ENCODE measurements around the gene SEC24C.
A peak's percentile ranks its signal among the peaks of the same experiment; 100 is the strongest.
"Not testable (repeated sequence)": the region's sequence is repeated elsewhere in the genome, so short reads cannot be mapped to it uniquely, and the experiment has no call there.

SEC24C gene

DNA sequence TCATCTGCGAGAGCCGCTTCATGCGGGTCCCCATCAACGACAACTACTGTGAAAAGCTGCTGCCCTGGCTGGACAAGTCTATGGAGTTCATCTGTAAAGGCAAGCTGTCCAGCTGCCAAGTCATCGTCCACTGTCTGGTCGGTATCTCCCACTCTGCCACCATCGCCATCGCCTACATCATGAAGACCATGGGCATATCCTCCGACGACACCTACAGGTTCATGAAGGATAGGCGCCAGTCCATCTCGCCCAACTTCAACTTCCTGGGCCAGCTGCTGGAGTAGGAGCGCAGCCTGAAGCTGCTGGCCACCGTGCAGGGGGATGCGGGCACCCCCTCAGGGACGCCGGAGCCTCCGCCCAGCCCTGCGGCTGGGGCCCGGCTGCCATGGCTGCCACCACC lies 11.7 kb upstream of the SEC24C start:
- DNase-seq (ENCODE audit: low spot score): no peak

DNA sequence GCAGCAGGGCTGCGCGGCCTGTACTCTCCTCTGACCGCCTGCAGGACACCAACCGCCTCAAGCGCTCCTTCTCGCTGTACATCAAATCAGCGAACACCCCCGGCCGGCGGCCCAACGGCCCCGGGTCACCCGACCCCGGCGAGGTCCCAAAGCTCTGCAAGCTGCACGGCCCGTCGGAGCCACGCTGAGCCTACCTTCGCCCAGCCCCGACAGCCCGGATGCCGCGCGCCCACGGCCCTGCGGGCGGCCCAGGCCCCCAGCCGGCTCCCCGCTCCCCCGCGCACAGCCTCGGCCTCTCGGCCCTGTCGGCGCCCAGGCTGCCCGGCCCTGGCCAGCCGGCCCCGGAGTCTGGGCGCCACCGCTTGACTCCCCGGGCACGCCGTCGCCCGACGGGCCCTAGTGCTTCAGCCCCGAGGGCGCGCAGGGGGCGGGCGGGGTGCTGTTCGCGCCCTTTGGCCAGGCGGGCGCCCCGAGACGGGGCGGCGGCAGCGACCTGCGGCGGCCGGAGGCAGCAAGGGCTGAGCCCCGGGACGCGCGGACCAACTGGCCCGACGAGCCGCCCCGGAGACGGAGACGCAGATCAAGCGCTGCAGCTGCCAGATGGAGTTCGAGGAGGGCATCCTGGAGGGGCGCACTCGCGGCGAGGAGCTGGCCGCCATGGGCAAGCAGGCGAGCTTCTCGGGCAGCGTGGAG lies 11.1 kb upstream of the SEC24C start:
- no peak for DNase-seq (ENCODE audit: low spot score)

DNA sequence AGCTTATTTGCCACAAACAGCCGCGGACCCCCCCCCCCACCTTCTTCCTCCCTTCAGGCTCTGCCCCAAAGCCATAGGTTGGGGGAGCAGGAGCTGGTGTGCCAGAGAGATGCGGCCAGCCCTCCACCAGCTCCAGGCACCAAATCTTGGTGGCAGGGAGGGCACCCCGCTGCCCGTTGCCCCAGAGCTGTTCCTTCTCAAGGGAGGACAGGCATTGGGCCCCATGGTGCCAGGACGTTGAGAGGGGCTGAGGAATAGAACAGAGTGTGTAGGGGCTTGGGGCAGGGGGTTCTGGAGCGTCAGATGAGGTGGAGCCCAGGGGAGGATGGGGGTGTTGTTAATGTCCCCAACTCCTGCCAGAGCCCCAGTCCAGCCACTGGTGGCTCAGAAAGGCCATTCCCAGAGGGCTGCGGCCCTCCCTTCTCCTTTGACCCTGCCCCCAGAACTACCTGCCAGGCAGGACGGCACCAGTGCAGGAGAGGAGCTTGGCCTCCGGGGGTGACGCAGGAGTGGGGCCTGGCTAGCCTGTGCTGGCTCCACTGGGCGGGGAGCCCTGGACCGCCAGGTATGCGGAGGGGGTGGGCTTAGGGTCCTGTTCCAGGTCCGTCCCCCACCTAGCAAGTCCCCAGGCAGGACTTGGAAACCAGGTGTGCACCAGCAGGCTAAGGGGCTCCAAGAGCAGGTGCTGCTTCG lies 10.0 kb upstream of the SEC24C start:
- DNase-seq (ENCODE audit: low spot score): no peak

DNA sequence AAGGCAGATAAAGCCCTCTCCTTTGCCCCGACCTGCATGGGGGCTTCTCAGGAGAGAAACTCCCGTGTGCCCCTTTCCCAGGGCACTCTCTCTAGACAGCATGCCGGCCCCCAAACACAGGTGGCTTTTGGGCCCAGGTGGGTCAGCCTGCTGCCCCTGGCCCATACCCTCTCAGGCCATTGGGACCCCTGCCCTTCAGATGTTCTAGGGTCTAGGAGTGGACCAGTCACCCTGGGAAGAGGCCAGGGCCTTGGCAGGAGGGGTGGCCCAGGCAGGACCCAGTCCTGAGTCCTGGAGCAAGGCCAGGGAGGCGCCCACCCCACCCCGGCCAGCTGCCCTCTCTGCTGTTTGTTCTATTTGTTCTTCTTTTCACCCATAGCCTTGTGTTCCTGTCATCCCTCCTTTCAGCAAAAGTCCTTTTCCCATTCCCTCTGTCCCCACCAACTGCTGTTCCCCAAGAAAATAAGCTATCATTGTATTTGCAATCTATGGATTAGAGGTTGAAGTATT lies 9.3 kb upstream of the SEC24C start:
- no peak for DNase-seq (ENCODE audit: low spot score)

DNA sequence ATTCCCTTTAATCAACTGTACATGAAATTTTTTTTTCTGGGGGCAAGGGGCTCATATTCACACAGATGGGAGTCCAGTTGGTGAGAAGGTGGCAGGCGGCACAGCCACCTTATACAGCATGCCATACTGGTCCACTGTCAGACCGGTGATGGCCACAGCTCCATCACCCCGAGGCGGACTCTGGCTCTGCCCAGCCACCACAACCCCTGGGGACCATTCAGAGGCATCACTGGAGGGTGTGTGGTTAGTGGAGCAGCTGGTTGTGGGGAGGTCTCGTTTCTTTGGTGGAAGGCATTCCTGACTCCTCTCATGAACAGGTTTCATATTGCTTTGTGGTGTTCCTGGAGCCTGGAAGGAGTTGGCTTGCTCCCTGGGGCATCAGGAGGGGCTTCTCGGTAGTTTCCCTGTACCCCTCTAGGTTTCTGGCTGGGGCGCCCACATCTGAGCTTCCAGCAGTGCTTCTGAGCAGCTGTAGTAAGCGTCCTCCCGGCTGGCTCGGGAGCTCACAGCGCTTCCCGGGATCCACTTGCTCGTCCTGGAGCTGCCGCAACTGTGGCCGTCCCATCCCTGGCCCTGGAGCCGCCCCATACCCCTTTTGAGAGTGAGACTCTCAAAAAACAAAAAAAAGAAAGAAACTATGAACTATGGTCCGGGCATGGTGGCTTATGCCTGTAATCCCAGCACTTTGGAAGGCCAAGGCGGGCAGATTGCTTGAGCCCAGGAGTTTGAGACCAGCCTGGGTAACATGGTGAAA lies 3.5 kb upstream of the SEC24C start:
- DNase-seq (ENCODE audit: low spot score): not testable (repeated sequence)

DNA sequence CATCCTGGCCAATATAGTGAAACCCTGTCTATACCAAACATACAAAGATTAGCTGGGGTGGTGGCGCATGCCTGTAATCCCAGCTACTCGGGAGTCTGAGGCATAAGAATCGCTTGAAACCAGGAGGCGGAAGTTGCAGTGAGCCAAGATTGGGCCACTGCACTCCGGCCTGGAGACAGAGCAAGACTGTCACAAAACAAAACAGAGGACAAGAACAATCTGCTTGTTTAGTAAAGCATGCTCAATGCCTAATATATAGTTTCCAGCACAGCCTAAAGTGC lies 1.8 kb upstream of the SEC24C start:
- no peak for DNase-seq (ENCODE audit: low spot score)

DNA sequence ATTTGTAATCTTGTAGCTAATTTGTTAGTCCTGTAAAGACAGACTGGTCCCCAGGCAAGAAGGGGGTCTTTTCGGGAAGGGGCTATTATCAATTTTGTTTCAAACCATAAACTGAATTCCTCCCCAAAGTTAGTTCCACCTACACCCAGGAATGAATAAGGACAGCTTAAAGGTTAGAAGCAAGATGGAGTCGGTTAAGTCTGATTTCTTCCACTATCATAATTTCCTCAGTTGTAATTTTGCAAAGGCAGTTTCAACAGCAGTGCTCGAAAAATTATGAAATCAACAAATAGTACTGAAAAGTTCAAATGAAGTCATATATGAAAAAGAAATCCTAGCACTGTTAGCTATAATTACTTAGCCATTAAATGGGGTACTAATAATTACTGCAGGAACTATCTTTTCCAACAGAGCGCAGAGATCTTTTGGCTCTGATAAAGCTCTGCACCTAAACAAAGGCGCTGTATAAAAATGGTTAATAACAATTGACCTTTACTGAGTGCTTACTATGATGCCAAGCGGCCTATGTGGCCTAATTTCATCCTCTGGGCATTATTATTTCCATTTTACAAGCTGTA lies 756 bp upstream of the SEC24C start:
- no peak for DNase-seq (ENCODE audit: low spot score)

DNA sequence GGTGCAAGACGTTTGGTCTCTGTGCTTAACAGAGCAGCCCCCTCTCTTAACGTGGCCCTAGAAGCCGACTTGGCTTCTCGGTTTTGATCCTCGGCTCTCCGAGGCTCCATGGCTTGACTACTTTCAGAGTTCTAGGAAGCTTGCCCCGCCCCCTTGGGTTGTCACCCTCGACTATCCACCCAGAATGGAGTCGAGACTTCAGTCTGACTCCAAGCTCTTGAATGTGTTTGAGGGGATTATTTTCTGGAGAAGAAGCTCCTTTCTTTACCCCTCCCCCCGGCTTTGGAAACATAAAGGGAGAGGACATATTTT lies 448 bp downstream of the SEC24C start:
- peak; percentile 53 for DNase-seq (ENCODE audit: low spot score)

DNA sequence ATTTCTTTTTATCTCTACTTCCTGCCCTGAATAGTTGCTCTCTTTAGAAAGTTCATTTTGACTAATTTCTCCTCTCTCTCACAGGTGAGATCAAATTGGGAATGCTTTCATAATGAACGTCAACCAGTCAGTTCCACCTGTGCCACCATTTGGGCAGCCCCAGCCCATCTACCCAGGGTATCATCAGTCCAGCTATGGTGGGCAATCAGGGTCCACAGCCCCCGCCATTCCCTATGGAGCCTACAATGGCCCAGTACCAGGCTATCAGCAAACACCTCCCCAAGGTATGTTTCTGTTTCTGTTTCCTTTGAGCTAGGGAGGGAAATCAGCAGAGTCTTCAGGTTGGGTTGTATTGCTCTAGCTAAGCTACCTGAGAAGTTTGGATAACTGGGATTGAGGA lies 2.5 kb downstream of the SEC24C start:
- no peak for DNase-seq (ENCODE audit: low spot score)

DNA sequence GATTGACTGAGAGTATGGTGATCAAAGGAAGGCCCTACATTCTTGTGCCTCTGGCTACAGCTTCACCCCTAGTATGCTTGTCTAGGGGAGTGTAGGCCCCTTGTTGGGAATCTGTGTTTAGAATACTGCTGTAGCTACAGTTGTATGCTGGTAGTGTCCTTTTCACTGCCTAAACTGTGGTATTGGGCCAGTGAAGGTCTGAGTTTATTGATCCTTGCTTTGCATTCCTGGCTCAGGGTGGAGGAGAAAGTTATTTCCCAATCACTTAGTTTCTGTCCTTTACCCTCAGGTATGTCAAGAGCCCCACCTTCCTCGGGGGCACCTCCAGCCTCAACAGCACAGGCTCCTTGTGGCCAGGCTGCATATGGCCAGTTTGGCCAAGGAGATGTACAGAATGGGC lies 6.6 kb downstream of the SEC24C start:
- DNase-seq (ENCODE audit: low spot score): no peak

DNA sequence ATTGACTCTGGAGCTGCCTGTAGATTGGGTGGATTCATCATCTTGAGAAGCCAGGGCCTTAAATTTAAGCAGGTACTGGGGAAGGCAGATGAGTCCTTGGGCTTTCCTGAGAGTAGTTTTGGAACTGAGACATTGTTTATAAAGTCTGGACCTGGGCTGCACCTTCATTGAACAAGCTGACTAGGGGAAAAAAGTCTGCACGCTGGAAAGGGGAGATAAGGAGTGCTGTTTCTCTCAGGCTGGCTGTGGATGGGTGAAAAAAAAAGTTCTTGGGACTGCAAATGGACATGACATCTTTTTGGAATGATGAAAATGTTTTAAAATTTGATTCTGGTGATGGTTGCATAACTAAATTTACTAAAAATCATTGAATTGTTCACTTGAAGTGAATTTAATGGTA lies 12.0 kb downstream of the SEC24C start:
- DNase-seq (ENCODE audit: low spot score): no peak

DNA sequence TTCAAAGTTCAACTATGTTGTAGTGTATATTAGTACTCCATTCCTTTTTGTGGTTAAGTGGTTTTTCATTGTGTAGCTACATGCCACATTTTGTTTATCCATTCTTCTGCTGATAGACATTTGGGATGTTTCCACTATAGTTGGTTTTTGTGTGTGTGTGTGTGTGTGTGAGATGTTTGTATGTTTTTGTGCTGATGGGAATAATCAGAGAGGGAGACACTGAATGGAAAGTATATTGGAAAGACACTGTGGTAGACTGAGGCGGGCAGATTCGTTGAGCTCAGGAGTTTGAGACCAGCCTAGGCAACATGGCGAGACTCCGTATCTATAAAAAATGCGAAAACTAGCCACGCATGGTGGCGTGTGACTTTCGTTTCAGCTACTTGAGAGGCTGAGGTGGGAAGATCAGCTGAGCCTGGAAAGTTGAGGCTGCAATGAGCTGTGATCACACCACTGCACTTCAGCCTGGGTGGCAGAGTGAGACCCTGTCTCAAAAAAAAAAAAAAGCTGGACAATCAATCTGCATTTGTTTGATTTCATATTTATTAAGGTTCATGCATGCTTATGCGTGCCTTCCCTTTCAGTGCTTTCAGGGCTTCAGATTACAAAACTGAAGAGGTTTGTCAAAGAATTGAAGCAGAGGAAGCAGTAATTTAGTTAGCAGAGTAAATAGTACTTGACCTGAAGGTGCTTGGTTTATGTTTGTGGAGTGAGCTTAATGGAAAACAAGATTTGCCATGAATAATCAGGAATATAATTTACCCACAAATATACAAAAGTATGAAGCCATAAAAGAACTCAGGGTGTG lies 14.7 kb downstream of the SEC24C start:
- DNase-seq (ENCODE audit: low spot score): no peak

DNA sequence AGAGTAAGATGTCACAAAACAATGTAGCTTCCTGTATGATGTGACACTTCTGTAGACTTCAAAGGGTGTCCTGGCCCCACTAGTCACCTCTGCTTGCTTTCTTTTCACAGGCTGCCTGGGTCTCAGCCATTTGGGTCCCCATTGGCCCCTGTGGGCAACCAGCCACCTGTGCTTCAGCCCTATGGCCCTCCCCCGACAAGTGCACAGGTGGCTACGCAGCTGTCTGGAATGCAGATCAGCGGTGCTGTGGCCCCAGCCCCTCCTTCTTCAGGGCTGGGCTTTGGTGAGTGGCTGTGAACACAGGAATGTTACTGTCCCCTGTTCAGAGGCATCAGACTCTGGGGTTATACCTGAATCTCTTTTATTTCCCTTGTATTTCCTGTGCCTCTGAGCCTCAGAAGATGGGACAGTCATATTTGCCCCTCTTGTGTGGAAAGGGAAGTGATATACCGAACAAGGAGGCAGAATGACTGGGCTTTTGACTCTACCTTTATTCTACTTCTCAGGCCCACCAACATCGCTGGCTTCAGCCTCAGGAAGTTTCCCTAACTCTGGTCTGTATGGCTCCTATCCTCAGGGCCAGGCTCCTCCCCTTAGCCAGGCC lies 15.4 kb downstream of the SEC24C start:
- DNase-seq (ENCODE audit: low spot score): no peak

DNA sequence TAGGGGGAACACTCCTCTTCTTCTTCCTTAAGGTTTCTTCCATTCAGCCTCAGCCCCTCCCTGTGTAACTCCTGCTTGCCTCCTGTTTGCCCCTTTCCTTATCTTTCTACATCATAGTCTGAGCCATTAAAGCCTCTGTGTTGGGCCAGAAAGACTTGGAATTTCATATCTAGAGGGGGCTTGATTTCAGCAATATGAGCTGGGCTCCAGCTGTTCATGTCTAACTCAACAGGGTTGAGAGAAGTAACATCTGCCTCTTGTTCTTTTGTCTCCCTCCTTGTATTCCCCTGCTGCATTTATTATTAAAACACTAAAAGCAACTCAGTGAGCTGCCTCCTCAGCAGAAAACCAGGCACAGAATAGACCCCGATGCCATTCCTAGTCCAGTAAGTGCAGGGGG lies 17.6 kb downstream of the SEC24C start:
- DNase-seq (ENCODE audit: low spot score): no peak

DNA sequence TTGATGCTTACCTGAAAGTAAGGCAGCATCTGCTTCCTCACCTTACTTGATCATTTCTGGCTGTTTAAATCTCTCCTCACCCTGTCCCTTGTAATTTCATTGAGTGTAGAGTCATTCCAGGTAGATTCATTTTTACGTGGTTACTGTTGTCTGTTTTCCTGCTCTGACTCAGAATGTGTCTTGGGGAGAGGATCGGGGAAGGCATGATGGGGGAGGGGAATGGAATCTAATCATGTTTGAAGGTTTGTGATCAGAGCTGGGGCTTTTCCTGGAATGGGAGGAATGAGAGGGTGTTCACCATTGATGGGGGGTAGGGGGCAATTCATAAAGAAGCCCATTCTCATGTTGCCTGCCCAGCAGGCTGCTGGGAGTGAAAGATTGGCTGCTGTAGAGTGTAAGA lies 18.7 kb downstream of the SEC24C start:
- DNase-seq (ENCODE audit: low spot score): no peak

DNA sequence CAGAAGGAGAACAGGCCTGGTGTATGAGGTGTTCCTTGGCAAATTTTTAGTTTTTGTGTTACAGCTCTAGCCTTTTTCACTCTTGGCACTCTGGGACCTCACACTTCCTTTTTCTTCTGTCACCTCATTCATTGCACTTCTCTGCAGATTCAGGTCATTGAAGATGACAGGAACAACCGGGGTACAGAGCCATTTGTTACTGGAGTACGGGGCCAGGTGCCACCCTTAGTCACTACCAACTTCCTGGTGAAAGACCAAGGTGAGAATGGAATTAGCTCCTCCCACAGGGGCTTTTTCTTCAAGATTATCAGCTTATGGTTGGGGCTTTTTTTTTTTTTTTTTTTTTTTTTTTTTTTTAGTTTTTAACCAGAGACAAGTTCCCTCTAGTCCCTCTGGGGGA lies 19.2 kb downstream of the SEC24C start:
- no peak for DNase-seq (ENCODE audit: low spot score)

DNA sequence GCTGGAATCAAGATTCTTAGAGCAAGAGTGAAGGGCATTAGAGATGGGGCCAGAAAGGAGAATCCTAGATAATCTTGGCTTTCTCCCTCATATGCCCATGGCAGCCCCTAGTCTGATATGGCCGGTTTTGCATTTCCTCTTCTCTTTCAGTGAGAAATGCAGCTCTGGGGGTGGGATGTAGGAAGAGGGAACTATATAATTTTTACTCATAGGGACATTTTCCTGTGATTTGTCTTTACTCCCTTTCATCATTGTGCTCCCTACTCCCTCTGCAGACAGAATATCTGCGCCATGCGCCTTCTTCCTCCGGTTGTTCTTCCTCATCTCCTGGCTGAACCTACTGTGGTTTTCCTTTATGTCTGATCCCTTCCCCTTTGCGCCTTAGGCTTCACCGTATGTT lies 20.9 kb downstream of the SEC24C start:
- DNase-seq (ENCODE audit: low spot score): no peak

DNA sequence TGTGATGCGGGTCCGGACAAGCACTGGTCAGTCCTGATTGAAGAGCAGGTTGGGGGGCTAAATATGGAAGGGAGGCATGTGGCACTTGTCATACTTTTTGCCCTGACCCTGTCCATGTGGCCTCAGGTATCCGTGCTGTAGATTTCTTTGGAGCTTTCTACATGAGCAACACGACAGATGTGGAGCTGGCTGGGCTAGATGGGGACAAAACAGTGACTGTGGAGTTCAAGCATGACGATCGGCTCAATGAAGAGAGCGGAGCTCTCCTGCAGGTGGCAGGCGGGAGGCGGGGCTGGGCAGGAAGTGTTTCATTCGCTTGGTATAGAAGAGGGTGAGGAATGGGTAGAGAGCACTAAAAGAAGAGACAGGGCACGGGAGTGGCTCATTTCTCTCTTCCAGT lies 24.7 kb downstream of the SEC24C start:
- no peak for DNase-seq (ENCODE audit: low spot score)

DNA sequence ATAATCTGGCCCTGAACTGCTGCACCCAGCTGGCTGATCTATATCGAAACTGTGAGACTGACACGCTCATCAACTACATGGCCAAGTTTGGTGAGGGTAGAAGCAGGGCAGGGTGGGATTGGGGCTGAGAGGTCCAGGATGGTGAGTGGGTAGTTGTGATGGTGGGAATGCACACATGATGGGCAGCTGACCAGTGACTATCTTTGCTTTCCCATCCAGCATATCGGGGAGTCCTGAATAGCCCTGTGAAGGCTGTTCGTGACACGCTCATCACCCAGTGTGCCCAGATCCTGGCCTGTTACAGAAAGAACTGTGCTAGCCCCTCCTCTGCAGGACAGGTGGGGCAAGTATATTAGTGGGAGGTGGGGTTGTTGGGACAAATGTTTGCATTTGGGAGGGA lies 25.2 kb downstream of the SEC24C start:
- DNase-seq (ENCODE audit: low spot score): no peak

DNA sequence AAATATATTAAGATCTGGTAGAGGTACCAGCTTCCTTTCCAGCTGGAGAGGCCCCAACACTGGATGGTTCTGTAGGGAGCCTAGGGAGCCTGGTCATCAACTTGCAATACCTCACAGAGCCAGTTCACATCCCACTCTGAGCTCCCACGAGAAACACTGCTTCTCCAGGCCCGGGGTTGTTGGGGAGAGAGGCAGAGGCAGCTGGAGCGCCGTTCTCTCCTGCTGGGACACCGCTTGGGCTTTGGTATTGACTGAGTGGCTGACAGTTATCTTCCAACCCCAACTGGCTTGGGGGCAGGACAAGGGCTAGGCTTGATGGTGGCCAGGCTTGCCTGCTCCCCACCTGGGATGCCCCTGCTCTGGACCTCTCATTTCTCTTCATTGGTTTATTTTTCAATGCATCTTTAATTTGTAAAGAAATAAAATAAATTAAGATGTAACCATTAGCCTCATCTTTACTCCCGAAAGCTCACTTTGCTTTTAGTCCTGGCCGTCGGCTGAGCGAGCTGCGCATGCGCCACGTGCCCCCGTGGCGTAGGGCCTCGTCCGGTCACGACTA lies 27.6 kb downstream of the SEC24C start:
- peak; percentile 75 for DNase-seq (ENCODE audit: low spot score)

DNA sequence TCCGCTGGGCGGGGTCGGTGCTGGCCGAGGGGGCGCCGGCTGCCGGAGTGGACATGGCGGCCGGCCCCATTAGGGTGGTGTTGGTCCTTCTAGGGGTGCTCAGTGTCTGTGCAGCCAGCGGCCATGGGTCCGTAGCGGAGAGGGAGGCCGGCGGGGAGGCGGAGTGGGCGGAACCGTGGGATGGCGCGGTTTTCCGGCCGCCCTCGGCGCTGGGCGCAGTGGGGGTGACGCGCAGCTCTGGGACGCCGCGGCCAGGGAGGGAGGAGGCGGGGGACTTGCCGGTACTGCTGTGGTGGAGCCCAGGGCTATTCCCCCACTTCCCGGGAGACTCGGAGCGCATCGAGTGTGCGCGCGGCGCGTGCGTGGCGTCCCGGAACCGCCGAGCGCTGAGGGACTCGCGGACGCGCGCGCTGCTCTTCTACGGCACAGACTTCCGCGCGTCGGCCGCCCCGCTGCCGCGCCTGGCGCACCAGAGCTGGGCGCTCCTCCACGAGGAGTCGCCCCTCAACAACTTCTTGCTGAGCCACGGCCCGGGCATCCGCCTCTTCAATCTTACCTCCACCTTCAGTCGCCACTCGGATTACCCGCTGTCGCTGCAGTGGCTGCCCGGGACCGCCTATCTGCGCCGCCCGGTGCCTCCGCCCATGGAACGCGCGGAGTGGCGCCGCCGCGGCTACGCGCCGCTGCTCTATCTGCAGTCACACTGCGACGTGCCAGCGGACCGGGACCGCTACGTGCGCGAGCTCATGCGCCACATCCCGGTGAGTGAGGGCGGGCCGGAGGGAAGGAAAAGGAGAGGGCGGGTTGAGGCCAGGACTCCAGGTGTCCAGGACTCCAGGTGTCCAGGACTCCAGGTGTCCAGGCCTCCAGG lies 28.3 kb downstream of the SEC24C start:
- peak; percentile 72 for DNase-seq (ENCODE audit: low spot score)
